Gastroesophageal sphincter (tissue), 4 donors: ENCODE results near the gene MBOAT2. TPM values are rescaled to one million over a fixed set of nuclear protein-coding genes. Genes with fewer than 3 reads are reported as not detected.
"Not testable (repeated sequence)": the region's sequence is repeated elsewhere in the genome, so short reads cannot be mapped to it uniquely, and the experiment has no call there.

Source experiments
- ATAC-seq: fragments of 150-250 bp; one replicate; pipeline ENCODE4 v1.9.1; 2016; ENCODE audit warnings: mild to moderate bottlenecking, moderate library complexity
- H3K27ac ChIP-seq, 4 donors: fragments of 200-600 bp; sonication (generic) in 3 of 4; 1 replicate in 3 of 4; 2 replicates in 1 of 4; pipeline ENCODE4 v1.5.1; 2016 to 2019
- H3K27me3 ChIP-seq: fragments of 200-600 bp; sonication (generic); one replicate; pipeline ENCODE4 v1.5.1; 2019
- H3K36me3 ChIP-seq, 2 donors: fragments of 200-600 bp; sonication (generic); one replicate each; pipeline ENCODE4 v1.5.1; 2019; ENCODE audit warnings: control low read depth in 1 of 2
- H3K4me1 ChIP-seq, 3 donors: fragments of 200-600 bp; sonication (generic); 1 replicate in 2 of 3; 2 replicates in 1 of 3; pipeline ENCODE4 v1.5.1; 2016 to 2019; ENCODE audit warnings: control low read depth in 2 of 3
- H3K4me3 ChIP-seq, 2 donors: fragments of 200-600 bp; sonication (generic); one replicate each; pipeline ENCODE4 v1.5.1; 2019; ENCODE audit warnings: mild to moderate bottlenecking in 1 of 2, moderate library complexity in 1 of 2
- H3K9me3 ChIP-seq, 3 donors: fragments of 200-600 bp; sonication (generic); one replicate each; pipeline ENCODE4 v1.5.1; 2017 to 2019; ENCODE audit warnings: control low read depth in 2 of 3
- CTCF ChIP-seq, 4 experiments: fragments of 200-600 bp in 2 of 4; fragments of 450-650 bp in 2 of 4; sonication (generic) in 1 of 4; IDR thresholded peaks; one replicate each; pipeline ENCODE4 v1.5.1; 2017 to 2019; ENCODE audit warnings: antibody characterized with exemption in 4 of 4, mild to moderate bottlenecking in 2 of 4, moderate library complexity in 2 of 4
- EP300 ChIP-seq: sonication (generic); formaldehyde crosslinking; IDR thresholded peaks from one replicate; pipeline ENCODE4 v1.6.1; 2017; ENCODE audit warnings: antibody characterized with exemption, mild to moderate bottlenecking
- POLR2A ChIP-seq, 2 donors: fragments of 450-650 bp; IDR thresholded peaks; one replicate each; pipeline ENCODE4 v1.6.1; 2017; ENCODE audit warnings: antibody characterized with exemption in 2 of 2, mild to moderate bottlenecking in 2 of 2, moderate library complexity in 1 of 2
- POLR2AphosphoS5 ChIP-seq: sonication (generic); formaldehyde crosslinking; IDR thresholded peaks from one replicate; pipeline ENCODE4 v1.6.1; 2017; ENCODE audit warnings: antibody characterized with exemption
- WGBS, 2 donors: methylation state at CpG; one replicate each; pipeline ENCODE4 v1.1.5; 2018; ENCODE audit warnings: low coverage in 1 of 2; 5-methylcytosine and 5-hydroxymethylcytosine counted together
- total RNA-seq, 4 donors: library from RNA; depleted of rRNA; stranded (reverse); fragments of >200 nt; gene quantifications; one replicate each; pipeline ENCODE4 v1.1.0, GENCODE V29; 2016

Gene MBOAT2
- total RNA-seq, 4 donors from 2014 or later = 21.0 to 27.0 (median 23.5) TPM

- no peak for TF ChIP-seq POLR2AphosphoS5
- no peak for TF ChIP-seq EP300
- no peak for TF ChIP-seq POLR2A (IDR thresholded peaks at IDR 0.05)
- TF ChIP-seq CTCF (IDR thresholded peaks at IDR 0.05) = no peak
- 91% methylated on average over 1 of the region's 1 CpG; no CpG with 5 or more reads in 1 of the 2 donors for WGBS, 2 donors
- no peak for ATAC-seq
Observed at GRCh38 chr2:8980096-8980495, 23.4 kb downstream of the MBOAT2 start.

GRCh38 chr2:8977758-8978157 lies 25.7 kb downstream of the MBOAT2 start:
- H3K4me3 ChIP-seq = no peak overlapping the region
- WGBS, 2 donors = 85 to 94% methylated on average over 4 of the region's 4 CpGs
- ATAC-seq = no peak

More at GRCh38 chr2:8980096-8980495, 23.4 kb downstream of the MBOAT2 start:
- no peaks in the 10 kb centered on the region for H3K27me3 ChIP-seq
- no peaks in the 10 kb centered on the region for H3K36me3 ChIP-seq
- H3K9me3 ChIP-seq = peaks cover 0 to 6% (median 0%) of the 10 kb centered on the region in 3 donors
- H3K4me1 ChIP-seq = peaks cover 0 to 13% (median 0%) of the 10 kb centered on the region in 3 donors
- H3K4me3 ChIP-seq = no peak overlapping the region
- H3K27ac ChIP-seq = no peak overlapping the region

GRCh38 chr2:8976442-8977259 lies 26.8 kb downstream of the MBOAT2 start:
- Histone ChIP-seq H3K27me3 (no peaks in the 10 kb centered on the region), H3K27ac (no peak overlapping the region), H3K9me3 (no peaks in the 10 kb centered on the region), H3K4me3 (no peak overlapping the region), H3K36me3 (no peaks in the 10 kb centered on the region), H3K4me1 (peaks cover 0 to 13% (median 0%) of the 10 kb centered on the region in 3 donors)
- 16 to 39% methylated on average over 8 of the region's 8 CpGs for WGBS, 2 donors
- no peak for ATAC-seq
- TF ChIP-seq POLR2AphosphoS5 (no peak), EP300 (no peak), POLR2A (IDR thresholded peaks at IDR 0.05) (no peak), CTCF (IDR thresholded peaks at IDR 0.05) (no peak)

More at GRCh38 chr2:8977758-8978157, 25.7 kb downstream of the MBOAT2 start:
- Histone ChIP-seq H3K4me1 (peaks cover 0 to 13% (median 0%) of the 10 kb centered on the region in 3 donors), H3K36me3 (no peaks in the 10 kb centered on the region), H3K27me3 (no peaks in the 10 kb centered on the region), H3K27ac (no peak overlapping the region), H3K9me3 (no peaks in the 10 kb centered on the region)
- TF ChIP-seq EP300 = no peak
- TF ChIP-seq POLR2A (IDR thresholded peaks at IDR 0.05) = no peak
- no peak for TF ChIP-seq CTCF (IDR thresholded peaks at IDR 0.05)

- 93 to 94% methylated on average over 3 to 4 of the region's 4 CpGs for WGBS, 2 donors
- no peak overlapping the region for H3K27ac ChIP-seq
- H3K9me3 ChIP-seq = no peaks in the 10 kb centered on the region
- H3K36me3 ChIP-seq = no peaks in the 10 kb centered on the region
- no peak for ATAC-seq
- TF ChIP-seq POLR2AphosphoS5 (no peak), CTCF (IDR thresholded peaks at IDR 0.05) (no peak), POLR2A (IDR thresholded peaks at IDR 0.05) (no peak), EP300 (no peak)
- peaks cover 0 to 13% (median 0%) of the 10 kb centered on the region in 3 donors for H3K4me1 ChIP-seq
- H3K27me3 ChIP-seq = no peaks in the 10 kb centered on the region
- no peak overlapping the region for H3K4me3 ChIP-seq
Observed at GRCh38 chr2:8974016-8974415, 29.5 kb downstream of the MBOAT2 start.

- not testable (repeated sequence) for ATAC-seq
Observed at GRCh38 chr2:8973017-8973416, 30.5 kb downstream of the MBOAT2 start.

GRCh38 chr2:8972535-8972934 lies 30.9 kb downstream of the MBOAT2 start:
- H3K36me3 ChIP-seq, H3K9me3 ChIP-seq, ATAC-seq, H3K27me3 ChIP-seq, H3K27ac ChIP-seq, H3K4me3 ChIP-seq: not testable (repeated sequence)
- no CpG with 5 or more reads among the region's 1 CpG for WGBS, 2 donors
- H3K4me1 ChIP-seq = peaks cover 0 to 13% (median 0%) of the 10 kb centered on the region in 3 donors

More at GRCh38 chr2:8973017-8973416, 30.5 kb downstream of the MBOAT2 start:
- not testable (repeated sequence) for H3K27ac ChIP-seq, H3K36me3 ChIP-seq, H3K9me3 ChIP-seq, H3K4me3 ChIP-seq, H3K27me3 ChIP-seq
- WGBS, 2 donors = 86 to 100% methylated on average over 1 of the region's 3 CpGs
- peaks cover 0 to 13% (median 0%) of the 10 kb centered on the region in 3 donors for H3K4me1 ChIP-seq

GRCh38 chr2:8969348-8969747 lies 34.1 kb downstream of the MBOAT2 start:
- not testable (repeated sequence) for ATAC-seq, H3K4me3 ChIP-seq, H3K36me3 ChIP-seq, H3K9me3 ChIP-seq, H3K27ac ChIP-seq, H3K27me3 ChIP-seq, H3K4me1 ChIP-seq
- 100% methylated on average over 1 to 2 of the region's 2 CpGs for WGBS, 2 donors
